ENCODE data around the gene ABTB1.
"Not testable (repeated sequence)": the region's sequence is repeated elsewhere in the genome, so short reads cannot be mapped to it uniquely, and the experiment has no call there.

Gene ABTB1

GRCh38 chr3:127651516-127652172, 21.1 kb upstream of the ABTB1 start:
- DNase-seq = no peak

GRCh38 chr3:127652246-127652995, 20.3 kb upstream of the ABTB1 start:
- DNase-seq = peak; percentile 54

- DNase-seq = no peak
Observed at GRCh38 chr3:127654374-127654773, 18.4 kb upstream of the ABTB1 start.

GRCh38 chr3:127654993-127655392, 17.8 kb upstream of the ABTB1 start:
- not testable (repeated sequence) for DNase-seq

GRCh38 chr3:127655641-127656040, 17.1 kb upstream of the ABTB1 start:
- DNase-seq = peak; percentile 59

- no peak for DNase-seq
Observed at GRCh38 chr3:127656906-127657305, 15.8 kb upstream of the ABTB1 start.

- peak; percentile 26 for DNase-seq
Observed at GRCh38 chr3:127658234-127658633, 14.5 kb upstream of the ABTB1 start.

GRCh38 chr3:127660621-127661251, 12.0 kb upstream of the ABTB1 start:
- DNase-seq = no peak

GRCh38 chr3:127661600-127661999, 11.2 kb upstream of the ABTB1 start:
- DNase-seq = no peak

GRCh38 chr3:127662001-127662469, 10.7 kb upstream of the ABTB1 start:
- no peak for DNase-seq

GRCh38 chr3:127663151-127663550, 9.6 kb upstream of the ABTB1 start:
- no peak for DNase-seq

GRCh38 chr3:127665165-127665564, 7.6 kb upstream of the ABTB1 start:
- no peak for DNase-seq

- no peak for DNase-seq
Observed at GRCh38 chr3:127665586-127665985, 7.2 kb upstream of the ABTB1 start.

- DNase-seq = no peak
Observed at GRCh38 chr3:127666676-127667075, 6.1 kb upstream of the ABTB1 start.

GRCh38 chr3:127667119-127667681, 5.6 kb upstream of the ABTB1 start:
- DNase-seq = no peak

GRCh38 chr3:127668906-127669305, 3.8 kb upstream of the ABTB1 start:
- no peak for DNase-seq

GRCh38 chr3:127669541-127670228, 3.1 kb upstream of the ABTB1 start:
- no peak for DNase-seq

- no peak for DNase-seq
Observed at GRCh38 chr3:127670229-127670559, 2.6 kb upstream of the ABTB1 start.

- no peak for DNase-seq
Observed at GRCh38 chr3:127670761-127671522, 1.8 kb upstream of the ABTB1 start.

GRCh38 chr3:127671523-127672428, 976 bp upstream of the ABTB1 start:
- no peak for DNase-seq

Data from fibroblast of skin of right biceps (primary cell).